Measurements from ENCODE around the gene GRM2. TPM values are rescaled to one million over a fixed set of nuclear protein-coding genes. Genes with fewer than 3 reads are reported as not detected.
A peak's percentile ranks its signal among the peaks of the same experiment; 100 is the strongest.
"Not testable (repeated sequence)": the region's sequence is repeated elsewhere in the genome, so short reads cannot be mapped to it uniquely, and the experiment has no call there.

The GRM2 gene
- total and polyA plus RNA-seq, 8 donors = 0.06 to 0.58 (median 0.26) TPM; not detected in 4

DNA sequence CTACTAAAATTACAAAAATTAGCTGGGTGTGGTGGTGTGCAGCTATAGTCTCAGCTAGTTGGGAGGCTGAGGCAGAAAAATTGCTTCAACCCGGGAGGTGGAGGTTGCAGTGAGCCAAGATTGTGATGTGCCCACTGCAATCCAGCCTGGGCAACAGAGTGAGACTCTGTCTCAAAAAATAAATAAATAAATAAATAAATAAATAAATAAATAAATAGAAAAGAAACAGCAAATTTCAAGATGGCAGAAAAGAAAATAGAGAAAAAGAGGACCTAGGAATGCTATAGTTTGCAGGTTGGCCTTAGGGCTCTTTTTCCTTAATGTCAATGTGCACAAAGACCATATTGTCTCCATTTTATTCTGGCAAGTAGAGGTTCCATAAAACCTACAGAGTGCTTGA, 44.0 kb downstream of the GRM2 start:
- no peak for DNase-seq
- TF ChIP-seq EP300 (IDR thresholded peaks at IDR 0.05) = no peak
- no peak for TF ChIP-seq POLR2A (IDR thresholded peaks at IDR 0.05)
- TF ChIP-seq POLR2AphosphoS5 (IDR thresholded peaks at IDR 0.05) = no peak
- TF ChIP-seq, protein P1, sequence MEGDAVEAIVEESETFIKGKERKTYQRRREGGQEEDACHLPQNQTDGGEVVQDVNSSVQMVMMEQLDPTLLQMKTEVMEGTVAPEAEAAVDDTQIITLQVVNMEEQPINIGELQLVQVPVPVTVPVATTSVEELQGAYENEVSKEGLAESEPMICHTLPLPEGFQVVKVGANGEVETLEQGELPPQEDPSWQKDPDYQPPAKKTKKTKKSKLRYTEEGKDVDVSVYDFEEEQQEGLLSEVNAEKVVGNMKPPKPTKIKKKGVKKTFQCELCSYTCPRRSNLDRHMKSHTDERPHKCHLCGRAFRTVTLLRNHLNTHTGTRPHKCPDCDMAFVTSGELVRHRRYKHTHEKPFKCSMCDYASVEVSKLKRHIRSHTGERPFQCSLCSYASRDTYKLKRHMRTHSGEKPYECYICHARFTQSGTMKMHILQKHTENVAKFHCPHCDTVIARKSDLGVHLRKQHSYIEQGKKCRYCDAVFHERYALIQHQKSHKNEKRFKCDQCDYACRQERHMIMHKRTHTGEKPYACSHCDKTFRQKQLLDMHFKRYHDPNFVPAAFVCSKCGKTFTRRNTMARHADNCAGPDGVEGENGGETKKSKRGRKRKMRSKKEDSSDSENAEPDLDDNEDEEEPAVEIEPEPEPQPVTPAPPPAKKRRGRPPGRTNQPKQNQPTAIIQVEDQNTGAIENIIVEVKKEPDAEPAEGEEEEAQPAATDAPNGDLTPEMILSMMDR (IDR thresholded peaks at IDR 0.05) = no peak
- 94 to 100% (median 94%) methylated on average over 1 of the region's 1 CpG for WGBS, 5 donors
- H3K4me1 ChIP-seq = peaks cover 0 to 10% (median 5%) of the 10 kb centered on the region in 4 donors
- intact Hi-C loops (cut with DNase I; ENCODE audit: low total_unique reads) = no loop called here
- no peak overlapping the region for H3K4me3 ChIP-seq
- H3K27ac ChIP-seq = no peak overlapping the region
- peaks cover 0 to 3% (median 0%) of the 10 kb centered on the region in 4 donors for H3K9me3 ChIP-seq
- no peaks in the 10 kb centered on the region for H3K27me3 ChIP-seq
- no peaks in the 10 kb centered on the region for H3K36me3 ChIP-seq

DNA sequence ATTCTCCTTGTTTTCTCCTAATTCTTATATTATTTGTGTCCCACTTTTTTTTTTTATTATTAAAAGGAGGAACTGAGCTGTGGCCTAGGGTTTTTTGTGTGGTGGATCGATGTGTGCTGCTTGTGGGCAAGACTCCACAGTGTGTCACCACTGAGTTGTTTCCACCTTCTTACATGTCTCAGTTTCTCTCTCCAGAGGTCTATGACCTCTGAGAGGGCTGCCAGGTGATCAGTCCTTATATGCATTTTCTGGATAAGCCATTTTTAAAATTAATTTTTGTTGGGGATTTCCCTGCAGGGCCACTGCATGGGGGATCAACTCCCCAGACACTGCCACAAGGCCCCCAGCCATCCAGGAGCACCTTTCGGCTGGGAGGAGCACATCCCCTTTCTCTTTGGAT, 44.4 kb downstream of the GRM2 start:
- peaks cover 0 to 7% (median 0%) of the 10 kb centered on the region in 4 donors for H3K9me3 ChIP-seq
- no peak for DNase-seq
- no peaks in the 10 kb centered on the region for H3K27me3 ChIP-seq
- H3K27ac ChIP-seq = no peak overlapping the region
- no peak for TF ChIP-seq POLR2AphosphoS5 (IDR thresholded peaks at IDR 0.05)
- no peak for TF ChIP-seq POLR2A (IDR thresholded peaks at IDR 0.05)
- TF ChIP-seq EP300 (IDR thresholded peaks at IDR 0.05) = no peak
- TF ChIP-seq, protein P1 (IDR thresholded peaks at IDR 0.05) = no peak
- no peak overlapping the region for H3K4me3 ChIP-seq
- intact Hi-C loops (cut with DNase I; ENCODE audit: low total_unique reads) = no loop called here
- H3K36me3 ChIP-seq = no peaks in the 10 kb centered on the region
- 89 to 93% (median 91%) methylated on average over 2 of the region's 2 CpGs for WGBS, 5 donors
- H3K4me1 ChIP-seq = peaks cover 0 to 10% (median 5%) of the 10 kb centered on the region in 4 donors

DNA sequence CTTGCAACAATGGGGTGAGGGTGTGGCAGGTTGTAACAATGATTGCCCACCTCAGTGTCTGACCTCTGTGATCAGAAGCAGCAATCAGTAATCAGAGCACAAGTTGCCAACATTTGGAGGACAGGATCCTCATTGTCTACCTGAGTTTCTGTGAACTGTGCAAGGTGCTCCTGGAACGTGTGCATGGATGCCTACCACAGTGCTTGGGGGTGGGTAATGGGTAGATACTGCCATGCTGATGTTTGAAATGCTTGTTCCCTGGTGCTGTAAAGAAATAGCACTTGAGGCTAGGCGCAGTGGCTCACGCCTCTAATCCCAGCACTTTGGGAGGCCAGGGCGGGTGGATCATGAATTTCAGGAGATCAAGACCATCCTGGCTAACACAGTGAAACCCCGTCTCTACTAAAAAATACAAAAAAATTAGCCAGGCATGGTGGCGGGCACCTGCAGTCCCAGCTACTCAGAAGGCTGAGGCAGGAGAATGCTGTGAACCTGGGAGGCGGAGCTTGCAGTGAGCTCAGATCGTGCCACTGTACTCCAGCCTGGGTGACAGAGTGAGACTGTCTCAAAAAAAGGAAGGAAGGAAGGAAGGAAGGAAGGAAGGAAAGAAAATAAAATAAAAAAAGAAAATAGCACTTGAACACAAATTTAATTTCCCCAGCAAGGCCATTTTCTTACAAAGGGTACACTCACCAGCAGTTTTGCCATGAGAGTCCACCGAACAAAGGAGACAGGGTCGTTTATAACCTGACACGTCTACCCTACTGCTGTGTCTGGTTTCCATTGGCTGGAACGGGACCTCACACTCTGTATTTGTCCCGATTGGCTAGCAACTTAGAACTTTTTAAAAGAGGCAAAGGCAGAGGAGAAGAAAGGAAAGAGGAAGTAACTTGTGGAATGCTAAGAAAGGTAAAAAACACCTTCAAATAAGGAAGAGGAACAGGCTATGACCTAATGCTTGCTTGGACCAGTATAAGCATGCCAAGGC, 47.2 kb downstream of the GRM2 start:
- Histone ChIP-seq H3K9me3 (peaks cover 0 to 13% (median 0%) of the 10 kb centered on the region in 4 donors), H3K27ac (peak overlapping the region; percentile 67 to 88 (median 78)), H3K4me3 (peak overlapping the region in 3 of 4 donors; percentile 20 to 30 (median 23))
- H3K36me3 ChIP-seq; H3K4me1 ChIP-seq; intact Hi-C loops (cut with DNase I; ENCODE audit: low total_unique reads); H3K27me3 ChIP-seq: not testable (repeated sequence)
- peak in 2 of 3 donors; percentile 24 to 31 for TF ChIP-seq POLR2AphosphoS5 (IDR thresholded peaks at IDR 0.05)
- 30 to 68% (median 37%) methylated on average over 13 of the region's 13 CpGs for WGBS, 5 donors
- DNase-seq = peak in 1 of 2 donors; percentile 64

DNA sequence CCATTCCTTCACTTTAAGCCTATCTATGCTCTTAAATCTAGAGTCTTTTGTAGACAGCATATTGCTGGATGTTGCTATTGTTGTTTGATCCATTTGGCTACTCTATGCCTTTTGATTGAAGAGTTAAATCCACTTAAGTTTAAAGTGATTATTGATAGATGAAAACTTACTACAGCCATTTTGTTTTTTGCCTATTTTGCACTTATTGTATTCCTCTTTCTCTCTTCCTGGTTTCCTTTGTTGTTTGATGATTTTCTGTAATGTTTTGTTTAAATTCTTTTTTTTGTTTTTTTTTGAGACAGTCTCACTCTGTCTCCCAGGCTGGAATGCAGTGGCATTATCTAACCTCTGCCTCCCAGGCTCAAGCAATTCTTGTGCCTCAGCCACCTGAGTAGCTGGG, 52.3 kb downstream of the GRM2 start:
- intact Hi-C loops (cut with DNase I; ENCODE audit: low total_unique reads) = no loop called here
- Histone ChIP-seq H3K27ac (no peak overlapping the region), H3K4me1 (peaks cover 0 to 6% (median 0%) of the 10 kb centered on the region in 4 donors), H3K27me3 (no peaks in the 10 kb centered on the region), H3K36me3 (no peaks in the 10 kb centered on the region), H3K4me3 (no peak overlapping the region), H3K9me3 (peaks cover 20 to 44% (median 25%) of the 10 kb centered on the region in 4 donors)
- DNase-seq = no peak
- no peak for TF ChIP-seq EP300 (IDR thresholded peaks at IDR 0.05)
- TF ChIP-seq POLR2A (IDR thresholded peaks at IDR 0.05) = no peak
- TF ChIP-seq, protein P1 (IDR thresholded peaks at IDR 0.05) = no peak
- TF ChIP-seq POLR2AphosphoS5 (IDR thresholded peaks at IDR 0.05) = no peak

Small RNA genes lying within 50 kb of the gene (small RNA-seq; reads per million reads assigned to genes)
- gene RNA5SP132 = 8,606 to 34,751 (median 14,207) reads per million in 4 donors

Other genes starting within 250 kb of the GRM2 start
- gene DCAF1, start 207.1 kb upstream of the GRM2 start, total RNA-seq = 10 to 100 TPM in 4 of 5 donors, 1 to 10 TPM in 1; 8.4 to 25.5 (median 15.2) TPM
- gene DCAF1, start 207.1 kb upstream of the GRM2 start, polyA plus RNA-seq = 1 to 10 TPM; 4.3 to 5.9 (median 5.1) TPM
- 10 to 100 TPM in 4 of 5 donors, 1 to 10 TPM in 1; 2.3 to 46.0 (median 27.4) TPM for gene RAD54L2, start 168.3 kb upstream of the GRM2 start, total RNA-seq
- gene RAD54L2, start 168.3 kb upstream of the GRM2 start, polyA plus RNA-seq = 1 to 10 TPM; 1.5 to 3.9 (median 1.6) TPM
- 10 to 100 TPM; 18.7 to 73.0 (median 34.3) TPM for gene TEX264, start 35.8 kb upstream of the GRM2 start, total RNA-seq
- gene TEX264, start 35.8 kb upstream of the GRM2 start, polyA plus RNA-seq = 10 to 100 TPM; 34.5 to 60.1 (median 60.1) TPM
- gene IQCF6, start 72.2 kb downstream of the GRM2 start, total RNA-seq = not detected
- gene IQCF6, start 72.2 kb downstream of the GRM2 start, polyA plus RNA-seq = not detected
- gene IQCF2, start 154.5 kb downstream of the GRM2 start, total RNA-seq = not detected
- gene IQCF2, start 154.5 kb downstream of the GRM2 start, polyA plus RNA-seq = not detected
- not detected for gene IQCF5, start 168.5 kb downstream of the GRM2 start, total RNA-seq
- not detected for gene IQCF5, start 168.5 kb downstream of the GRM2 start, polyA plus RNA-seq
- gene IQCF1, start 196.3 kb downstream of the GRM2 start, total RNA-seq = not detected
- gene IQCF1, start 196.3 kb downstream of the GRM2 start, polyA plus RNA-seq = not detected
- gene RRP9, start 234.8 kb downstream of the GRM2 start, total RNA-seq = 10 to 100 TPM in 4 of 5 donors, 1 to 10 TPM in 1; 3.2 to 13.5 (median 11.7) TPM
- 10 to 100 TPM; 15.0 to 21.0 (median 18.4) TPM for gene RRP9, start 234.8 kb downstream of the GRM2 start, polyA plus RNA-seq
- gene PARP3, start 235.3 kb downstream of the GRM2 start, total RNA-seq = 10 to 100 TPM; 14.3 to 39.7 (median 25.0) TPM
- 10 to 100 TPM; 10.6 to 14.0 (median 10.7) TPM for gene PARP3, start 235.3 kb downstream of the GRM2 start, polyA plus RNA-seq
- not detected for gene GPR62, start 248.3 kb downstream of the GRM2 start, total RNA-seq
- under 1 TPM in 1 of 3 donors, not detected in 2; 0.25 TPM for gene GPR62, start 248.3 kb downstream of the GRM2 start, polyA plus RNA-seq